Measurements from ENCODE around the gene DSTN. TPM values are rescaled to one million over a fixed set of nuclear protein-coding genes. Genes with fewer than 3 reads are reported as not detected.
A peak's percentile ranks its signal among the peaks of the same experiment; 100 is the strongest.

Gene DSTN
- total RNA-seq, 3 donors from 2014 or later: 180 to 384 (median 272) TPM

DNA sequence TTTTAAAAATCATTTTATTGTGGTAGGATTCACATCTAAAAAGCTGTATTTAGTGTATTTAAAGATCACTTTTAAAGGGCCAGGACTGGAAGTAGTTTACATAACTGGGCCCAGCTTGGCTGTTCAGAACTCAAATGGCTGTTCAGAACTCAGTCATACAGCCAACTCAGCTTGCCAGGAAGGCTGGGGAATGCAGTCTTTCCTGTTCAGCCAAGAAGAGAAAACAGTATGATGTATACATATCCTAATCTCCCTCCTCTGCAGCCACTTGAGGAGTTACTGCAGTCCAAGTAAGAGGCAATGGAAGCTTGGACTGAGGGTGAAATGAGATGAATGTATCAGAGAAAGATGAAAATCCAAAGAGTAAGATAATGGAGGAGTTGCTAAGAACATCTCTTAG lies 24.6 kb downstream of the DSTN start:
- TF ChIP-seq POLR2AphosphoS5 (IDR thresholded peaks at IDR 0.05): peak in 2 of 3 donors; percentile 41 to 68
- TF ChIP-seq, protein P1, sequence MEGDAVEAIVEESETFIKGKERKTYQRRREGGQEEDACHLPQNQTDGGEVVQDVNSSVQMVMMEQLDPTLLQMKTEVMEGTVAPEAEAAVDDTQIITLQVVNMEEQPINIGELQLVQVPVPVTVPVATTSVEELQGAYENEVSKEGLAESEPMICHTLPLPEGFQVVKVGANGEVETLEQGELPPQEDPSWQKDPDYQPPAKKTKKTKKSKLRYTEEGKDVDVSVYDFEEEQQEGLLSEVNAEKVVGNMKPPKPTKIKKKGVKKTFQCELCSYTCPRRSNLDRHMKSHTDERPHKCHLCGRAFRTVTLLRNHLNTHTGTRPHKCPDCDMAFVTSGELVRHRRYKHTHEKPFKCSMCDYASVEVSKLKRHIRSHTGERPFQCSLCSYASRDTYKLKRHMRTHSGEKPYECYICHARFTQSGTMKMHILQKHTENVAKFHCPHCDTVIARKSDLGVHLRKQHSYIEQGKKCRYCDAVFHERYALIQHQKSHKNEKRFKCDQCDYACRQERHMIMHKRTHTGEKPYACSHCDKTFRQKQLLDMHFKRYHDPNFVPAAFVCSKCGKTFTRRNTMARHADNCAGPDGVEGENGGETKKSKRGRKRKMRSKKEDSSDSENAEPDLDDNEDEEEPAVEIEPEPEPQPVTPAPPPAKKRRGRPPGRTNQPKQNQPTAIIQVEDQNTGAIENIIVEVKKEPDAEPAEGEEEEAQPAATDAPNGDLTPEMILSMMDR (IDR thresholded peaks at IDR 0.05): no peak
- no peaks in the 10 kb centered on the region for H3K9me3 ChIP-seq
- intact Hi-C loops (cut with DNase I; ENCODE audit: low total_unique reads): no loop called here
- H3K36me3 ChIP-seq: no peaks in the 10 kb centered on the region
- H3K27me3 ChIP-seq: no peaks in the 10 kb centered on the region
- H3K27ac ChIP-seq: peak overlapping the region; percentile 53 to 78
- peaks cover 3 to 32% of the 10 kb centered on the region in 2 donors for H3K4me1 ChIP-seq
- H3K4me3 ChIP-seq: no peak overlapping the region
- DNase-seq (ENCODE audit: low spot score in 2 of 2): peak; percentile 78 to 85

DNA sequence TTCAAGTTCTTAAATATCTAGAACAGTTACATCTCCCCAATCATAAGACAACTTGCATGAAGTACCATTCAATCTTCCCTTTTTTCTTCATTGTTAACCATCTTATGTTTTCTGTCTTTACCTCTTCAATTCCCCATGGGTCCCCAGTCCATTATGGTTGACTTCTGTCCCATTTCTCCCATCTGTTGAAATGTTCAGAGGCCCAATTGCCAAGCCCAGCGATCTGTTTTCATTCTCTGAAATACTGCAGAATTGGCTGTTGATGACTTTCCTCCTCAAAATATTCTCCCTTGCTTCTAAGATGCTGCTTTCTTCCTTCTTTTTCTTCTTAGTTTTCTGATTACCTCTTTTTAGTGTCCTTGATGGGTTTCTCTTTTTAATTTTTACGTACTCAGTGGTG lies 26.0 kb downstream of the DSTN start:
- Histone ChIP-seq H3K27me3 (no peaks in the 10 kb centered on the region), H3K9me3 (no peaks in the 10 kb centered on the region), H3K4me1 (peaks cover 3 to 32% of the 10 kb centered on the region in 2 donors), H3K4me3 (no peak overlapping the region), H3K36me3 (no peaks in the 10 kb centered on the region), H3K27ac (peak overlapping the region in 1 of 2 donors; percentile 78)
- no peak for DNase-seq (ENCODE audit: low spot score in 2 of 2)
- TF ChIP-seq, protein P1 (IDR thresholded peaks at IDR 0.05): no peak
- TF ChIP-seq POLR2AphosphoS5 (IDR thresholded peaks at IDR 0.05) (no peak), POLR2A (IDR thresholded peaks at IDR 0.05) (no peak)
- intact Hi-C loops (cut with DNase I; ENCODE audit: low total_unique reads): no loop called here

- Histone ChIP-seq H3K4me1 (peaks cover 3 to 26% of the 10 kb centered on the region in 2 donors), H3K27me3 (no peaks in the 10 kb centered on the region)
- TF ChIP-seq POLR2A (IDR thresholded peaks at IDR 0.05): no peak
- no peak for TF ChIP-seq POLR2AphosphoS5 (IDR thresholded peaks at IDR 0.05)
- TF ChIP-seq, protein P1 (IDR thresholded peaks at IDR 0.05): no peak
These were observed 28.2 kb downstream of the DSTN start for GRCh38 chr20:17598013-17598550.

DNA sequence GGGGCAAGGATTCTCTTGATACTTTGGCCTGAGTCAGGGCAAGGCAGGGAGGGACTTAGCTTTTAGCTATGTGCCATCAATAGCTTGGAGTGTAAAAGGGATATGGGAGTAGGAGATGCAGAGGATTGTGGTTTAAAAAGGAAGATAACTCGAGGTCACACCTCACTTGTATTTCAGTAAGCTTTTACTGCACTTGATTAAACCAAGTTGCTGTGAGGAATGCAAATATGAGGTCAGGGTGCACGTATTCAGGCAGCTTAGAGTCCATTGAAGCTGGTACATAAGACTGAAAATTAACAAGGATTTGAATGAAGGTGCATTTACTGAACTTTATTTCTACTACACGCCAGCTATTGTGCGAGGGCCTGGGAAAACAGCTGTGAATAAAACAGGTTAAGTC lies 32.1 kb downstream of the DSTN start:
- TF ChIP-seq, protein P1 (IDR thresholded peaks at IDR 0.05): no peak
- TF ChIP-seq POLR2A (IDR thresholded peaks at IDR 0.05) (no peak), POLR2AphosphoS5 (IDR thresholded peaks at IDR 0.05) (no peak)
- no peak for DNase-seq (ENCODE audit: low spot score in 2 of 2)
- no peaks in the 10 kb centered on the region for H3K36me3 ChIP-seq
- no peak overlapping the region for H3K4me3 ChIP-seq
- no peaks in the 10 kb centered on the region for H3K27me3 ChIP-seq
- peaks cover 0 to 2% of the 10 kb centered on the region in 2 donors for H3K4me1 ChIP-seq
- intact Hi-C loops (cut with DNase I; ENCODE audit: low total_unique reads): no loop called here
- H3K27ac ChIP-seq: no peak overlapping the region
- H3K9me3 ChIP-seq: no peaks in the 10 kb centered on the region

More at GRCh38 chr20:17598013-17598550, 28.2 kb downstream of the DSTN start:
- Histone ChIP-seq H3K36me3 (no peaks in the 10 kb centered on the region), H3K4me3 (no peak overlapping the region), H3K9me3 (no peaks in the 10 kb centered on the region), H3K27ac (no peak overlapping the region)
- DNase-seq (ENCODE audit: low spot score in 2 of 2): no peak
- intact Hi-C loops (cut with DNase I; ENCODE audit: low total_unique reads): no loop called here

DNA sequence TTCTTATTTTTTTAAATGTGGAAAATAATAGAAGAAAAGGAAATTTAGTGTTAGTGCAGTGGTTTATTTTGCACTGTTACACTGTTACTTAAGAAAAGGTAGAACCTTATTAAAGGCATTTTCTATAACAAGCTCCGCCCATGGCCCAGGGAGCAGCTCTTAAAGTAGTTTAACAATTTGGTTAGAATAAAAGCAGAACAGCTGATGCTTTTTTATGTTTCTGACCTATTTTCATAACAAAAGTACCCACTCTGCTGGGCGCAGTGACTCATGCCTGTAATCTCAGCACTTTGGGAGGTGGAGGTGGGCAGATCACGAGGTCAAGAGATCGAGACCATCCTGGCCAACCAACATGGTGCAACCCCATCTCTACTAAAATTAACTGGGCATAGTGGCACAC lies 32.6 kb downstream of the DSTN start:
- Histone ChIP-seq H3K4me3 (no peak overlapping the region), H3K27me3 (no peaks in the 10 kb centered on the region), H3K36me3 (no peaks in the 10 kb centered on the region), H3K4me1 (no peaks in the 10 kb centered on the region), H3K27ac (no peak overlapping the region), H3K9me3 (no peaks in the 10 kb centered on the region)
- DNase-seq (ENCODE audit: low spot score in 2 of 2): no peak
- TF ChIP-seq POLR2A (IDR thresholded peaks at IDR 0.05): no peak
- no peak for TF ChIP-seq POLR2AphosphoS5 (IDR thresholded peaks at IDR 0.05)
- TF ChIP-seq, protein P1 (IDR thresholded peaks at IDR 0.05): no peak
- intact Hi-C loops (cut with DNase I; ENCODE audit: low total_unique reads): no loop called here

All from breast epithelium (tissue), 4 donors.